BLaER1 treated with 17β-estradiol and CSF1 and Interleukin-3, amounts not matched to agents 10 nM and 100 nM (cell line): Measurements from ENCODE around the gene CNTRL.
"Not testable (repeated sequence)": the region's sequence is repeated elsewhere in the genome, so short reads cannot be mapped to it uniquely, and the experiment has no call there.

ENCODE experiments used
- H3K27ac ChIP-seq, 11 experiments: shearing (Covaris generic); formaldehyde crosslinking; 2 replicates each; pipeline ENCODE4 v1.8.1; 2022
- H3K27me3 ChIP-seq, 11 experiments: shearing (Covaris generic); formaldehyde crosslinking; 2 replicates each; pipeline ENCODE4 v1.8.1; 2022
- H3K36me3 ChIP-seq, 11 experiments: shearing (Covaris generic); formaldehyde crosslinking; 2 replicates each; pipeline ENCODE4 v1.8.1; 2022
- H3K4me1 ChIP-seq, 10 experiments: shearing (Covaris generic); formaldehyde crosslinking; 2 replicates each; pipeline ENCODE4 v1.8.1; 2022
- H3K4me2 ChIP-seq, 11 experiments: shearing (Covaris generic); formaldehyde crosslinking; 2 replicates each; pipeline ENCODE4 v1.8.1; 2022
- H3K4me3 ChIP-seq, 10 experiments: shearing (Covaris generic); formaldehyde crosslinking; 2 replicates each; pipeline ENCODE4 v1.8.1; 2022
- H3K9ac ChIP-seq, 11 experiments: shearing (Covaris generic); formaldehyde crosslinking; 2 replicates each; pipeline ENCODE4 v1.8.1; 2022
- H3K9me3 ChIP-seq, 11 experiments: shearing (Covaris generic); formaldehyde crosslinking; replicated peaks in 1 of 11; 2 replicates each; pipeline ENCODE4 v1.8.1; 2022
- H4K20me1 ChIP-seq, 11 experiments: shearing (Covaris generic); formaldehyde crosslinking; 2 replicates each; pipeline ENCODE4 v1.8.1; 2022
- Cebpa-rat ChIP-seq, 11 experiments: shearing (Covaris generic); IDR thresholded peaks; 2 replicates each; pipeline ENCODE4 v1.8.1; 2022

The CNTRL gene

GRCh38 chr9:121085661-121086060 is 10.9 kb downstream of the CNTRL start:
- no peak for TF ChIP-seq Cebpa-rat (IDR thresholded peaks at IDR 0.05)
- Histone ChIP-seq H3K9me3 (peaks cover 0 to 3% (median 0%) of the 10 kb centered on the region in 11 experiments; a peak in 4 of 22 replicates), H3K4me2 (no peak overlapping the region), H3K4me1 (peaks cover 16 to 34% (median 21%) of the 10 kb centered on the region in 10 experiments), H3K9ac (no peak overlapping the region), H3K36me3 (peaks cover 31 to 96% (median 78%) of the 10 kb centered on the region in 11 experiments), H3K4me3 (no peak overlapping the region), H3K27ac (no peak overlapping the region), H4K20me1 (peaks cover 0 to 13% (median 0%) of the 10 kb centered on the region in 11 experiments; a peak in 3 of 22 replicates), H3K27me3 (no peaks in the 10 kb centered on the region)

- H3K9ac ChIP-seq = no peak overlapping the region; a peak in 1 of 22 replicates
These were observed 13.8 kb downstream of the CNTRL start for GRCh38 chr9:121088576-121088975.

GRCh38 chr9:121090743-121091142 is 16.0 kb downstream of the CNTRL start:
- not testable (repeated sequence) for H3K9me3 ChIP-seq, H3K4me2 ChIP-seq, H3K27me3 ChIP-seq, H3K27ac ChIP-seq, H3K9ac ChIP-seq, H4K20me1 ChIP-seq, H3K4me3 ChIP-seq
- peaks cover 35 to 90% (median 73%) of the 10 kb centered on the region in 11 experiments for H3K36me3 ChIP-seq
- peaks cover 16 to 25% (median 21%) of the 10 kb centered on the region in 10 experiments for H3K4me1 ChIP-seq

More at GRCh38 chr9:121088576-121088975, 13.8 kb downstream of the CNTRL start:
- H3K27ac ChIP-seq = peak overlapping the region in 3 of 11 experiments; percentile 8 to 37 (median 14); a peak in 4 of 22 replicates
- no peak for TF ChIP-seq Cebpa-rat (IDR thresholded peaks at IDR 0.05)
- H4K20me1 ChIP-seq = peaks cover 0 to 7% (median 0%) of the 10 kb centered on the region in 11 experiments; a peak in 2 of 22 replicates
- H3K4me2 ChIP-seq = peak overlapping the region; percentile 30 to 74 (median 62); a peak in 21 of 22 replicates
- no peaks in the 10 kb centered on the region for H3K27me3 ChIP-seq
- H3K9me3 ChIP-seq = peaks cover 0 to 7% (median 0%) of the 10 kb centered on the region in 11 experiments; a peak in 4 of 22 replicates
- peaks cover 16 to 28% (median 21%) of the 10 kb centered on the region in 10 experiments for H3K4me1 ChIP-seq
- no peak overlapping the region for H3K4me3 ChIP-seq
- peaks cover 33 to 90% (median 72%) of the 10 kb centered on the region in 11 experiments for H3K36me3 ChIP-seq

- H3K4me1 ChIP-seq = peaks cover 0 to 11% (median 9%) of the 10 kb centered on the region in 10 experiments; a peak in 13 of 20 replicates
- no peaks in the 10 kb centered on the region for H3K27me3 ChIP-seq
- H3K4me2 ChIP-seq = no peak overlapping the region
- peaks cover 36 to 95% (median 91%) of the 10 kb centered on the region in 11 experiments for H3K36me3 ChIP-seq
- H4K20me1 ChIP-seq = no peaks in the 10 kb centered on the region
- peaks cover 0 to 34% (median 22%) of the 10 kb centered on the region in 11 experiments; a peak in 20 of 22 replicates for H3K9me3 ChIP-seq
- no peak overlapping the region for H3K27ac ChIP-seq
- no peak for TF ChIP-seq Cebpa-rat (IDR thresholded peaks at IDR 0.05)
- no peak overlapping the region for H3K4me3 ChIP-seq
- H3K9ac ChIP-seq = no peak overlapping the region
These were observed 20.3 kb downstream of the CNTRL start for GRCh38 chr9:121095057-121095456.

GRCh38 chr9:121098567-121099198 is 23.9 kb downstream of the CNTRL start:
- H3K9me3 ChIP-seq = peaks cover 11 to 61% (median 43%) of the 10 kb centered on the region in 11 experiments; a peak in 20 of 22 replicates
- peaks cover 0 to 11% (median 9%) of the 10 kb centered on the region in 10 experiments; a peak in 13 of 20 replicates for H3K4me1 ChIP-seq
- H3K9ac ChIP-seq = no peak overlapping the region
- peaks cover 10 to 82% (median 75%) of the 10 kb centered on the region in 11 experiments; a peak in 21 of 22 replicates for H3K36me3 ChIP-seq
- H3K4me2 ChIP-seq = peak overlapping the region in 5 of 11 experiments; percentile 7 to 46 (median 43); a peak in 8 of 22 replicates
- H4K20me1 ChIP-seq = no peaks in the 10 kb centered on the region
- H3K4me3 ChIP-seq = 0 out of 20 replicates have a peak overlapping the region, but pooled peaks of 1 of the 10 experiments have one; percentile 11
- TF ChIP-seq Cebpa-rat (IDR thresholded peaks at IDR 0.05) = no peak
- H3K27ac ChIP-seq = no peak overlapping the region
- H3K27me3 ChIP-seq = no peaks in the 10 kb centered on the region

- not testable (repeated sequence) for H3K27ac ChIP-seq, H3K27me3 ChIP-seq, H3K9ac ChIP-seq, H4K20me1 ChIP-seq, H3K4me3 ChIP-seq, H3K4me2 ChIP-seq
- peaks cover 15 to 46% (median 35%) of the 10 kb centered on the region in 11 experiments; a peak in 20 of 22 replicates for H3K9me3 ChIP-seq
- H3K36me3 ChIP-seq = peaks cover 0 to 54% (median 30%) of the 10 kb centered on the region in 11 experiments; a peak in 19 of 22 replicates
- peaks cover 26 to 45% (median 42%) of the 10 kb centered on the region in 10 experiments for H3K4me1 ChIP-seq
These were observed 29.3 kb downstream of the CNTRL start for GRCh38 chr9:121104054-121104453.

GRCh38 chr9:121105531-121105930 is 30.8 kb downstream of the CNTRL start:
- Histone ChIP-seq H3K4me3 (no peak overlapping the region), H3K36me3 (peaks cover 0 to 57% (median 24%) of the 10 kb centered on the region in 11 experiments; a peak in 15 of 22 replicates), H3K27me3 (no peaks in the 10 kb centered on the region), H3K9me3 (peaks cover 7 to 31% (median 26%) of the 10 kb centered on the region in 11 experiments; a peak in 18 of 22 replicates), H3K4me1 (peaks cover 26 to 44% (median 42%) of the 10 kb centered on the region in 10 experiments), H3K9ac (no peak overlapping the region), H3K27ac (peak overlapping the region in 1 of 11 experiments; percentile 9; a peak in 1 of 22 replicates), H3K4me2 (peak overlapping the region in 6 of 11 experiments; percentile 11 to 73 (median 37); a peak in 10 of 22 replicates), H4K20me1 (no peaks in the 10 kb centered on the region)
- no peak for TF ChIP-seq Cebpa-rat (IDR thresholded peaks at IDR 0.05)

- Histone ChIP-seq H3K27ac (peak overlapping the region in 4 of 11 experiments; percentile 68 to 78 (median 73); a peak in 7 of 22 replicates), H3K4me2 (peak overlapping the region; percentile 45 to 83 (median 67); a peak in 20 of 22 replicates), H3K4me1 (peaks cover 26 to 44% (median 42%) of the 10 kb centered on the region in 10 experiments), H4K20me1 (no peaks in the 10 kb centered on the region), H3K4me3 (no peak overlapping the region), H3K36me3 (peaks cover 0 to 57% (median 27%) of the 10 kb centered on the region in 11 experiments; a peak in 16 of 22 replicates), H3K9ac (no peak overlapping the region), H3K27me3 (no peaks in the 10 kb centered on the region), H3K9me3 (peaks cover 7 to 16% (median 12%) of the 10 kb centered on the region in 11 experiments; a peak in 16 of 22 replicates)
- TF ChIP-seq Cebpa-rat (IDR thresholded peaks at IDR 0.05) = no peak
These were observed 32.3 kb downstream of the CNTRL start for GRCh38 chr9:121107029-121107428.

GRCh38 chr9:121107881-121108280 is 33.1 kb downstream of the CNTRL start:
- Histone ChIP-seq H3K27me3 (no peaks in the 10 kb centered on the region), H4K20me1 (no peaks in the 10 kb centered on the region), H3K9ac (peak overlapping the region in 2 of 11 experiments; percentile 43; a peak in 3 of 22 replicates), H3K9me3 (peaks cover 0 to 8% (median 7%) of the 10 kb centered on the region in 11 experiments; a peak in 7 of 22 replicates), H3K4me2 (peak overlapping the region; percentile 45 to 83 (median 67); a peak in 21 of 22 replicates), H3K36me3 (peaks cover 6 to 64% (median 30%) of the 10 kb centered on the region in 11 experiments; a peak in 17 of 22 replicates), H3K4me3 (peak overlapping the region in 1 of 10 experiments; percentile 28; a peak in 3 of 20 replicates), H3K4me1 (peaks cover 26 to 44% (median 42%) of the 10 kb centered on the region in 10 experiments), H3K27ac (peak overlapping the region in 8 of 11 experiments; percentile 7 to 78 (median 68); a peak in 15 of 22 replicates)
- TF ChIP-seq Cebpa-rat (IDR thresholded peaks at IDR 0.05) = no peak
